ENCODE measurements around the gene TFAP2D. TPM values are rescaled to one million over a fixed set of nuclear protein-coding genes. Genes with fewer than 3 reads are reported as not detected.

Gene TFAP2D
- total and polyA plus RNA-seq, 3 experiments from 2014 or later = 0.16 TPM; not detected in 2

Other genes with a start within 250 kb of the TFAP2D start
- not detected for gene TFAP2B, start 105.3 kb downstream of the TFAP2D start, total RNA-seq
- gene TFAP2B, start 105.3 kb downstream of the TFAP2D start, polyA plus RNA-seq = not detected